A549 (cell line): ENCODE measurements around the gene LAMA1. TPM values are rescaled to one million over a fixed set of nuclear protein-coding genes. Genes with fewer than 3 reads are reported as not detected.
"Not testable (repeated sequence)": the region's sequence is repeated elsewhere in the genome, so short reads cannot be mapped to it uniquely, and the experiment has no call there.

Experiments
- ATAC-seq, 2 experiments: fragments of 200-7000 bp in 1 of 2; fragments of >200 bp in 1 of 2; cut with Nextera tagmentation in 1 of 2; cut with Tn5 transposase in 1 of 2; 3 replicates each; pipeline versions ENCODE4 v1.8.0 to v1.9.1; 2018 to 2020; ENCODE audit warnings: mild to moderate bottlenecking in 1 of 2, moderate library complexity in 1 of 2
- CTCF ChIA-PET: fragments of 300-600 bp; sonication (Branson Sonifier 250); formaldehyde crosslinking; extraction: SDS; loops from one replicate; lab custom pipeline; 2021; ENCODE audit warnings: antibody characterized with exemption, inconsistent platforms; lab: Yijun Ruan, JAX
- POLR2A ChIA-PET: fragments of 350-600 bp; formaldehyde crosslinking; extraction: SDS; loops from one replicate; lab custom pipeline; 2021; ENCODE audit warnings: antibody characterized with exemption, inconsistent platforms; lab: Yijun Ruan, JAX
- DNase-seq, 2 experiments: peaks; one replicate each; pipeline versions ENCODE4 v3.0.0 to v3.0.0-alpha.2; 2011 to 2016; ENCODE audit warnings: low read depth in 1 of 2, low spot score in 1 of 2
- FAIRE-seq: peaks from 2 replicates; lab custom pipeline; 2011; peaks lifted over from hg19 to GRCh38; lab: Jason Lieb, UNC
- H3K27ac ChIP-seq, 2 experiments: fragments of >200 bp; sonication (Bioruptor Twin); formaldehyde crosslinking; 3 replicates each; pipeline ENCODE4 v1.5.1; 2016 to 2017
- H3K4me1 ChIP-seq: fragments of >200 bp; sonication (Bioruptor Twin); formaldehyde crosslinking; 3 replicates; pipeline ENCODE4 v1.6.1; 2016
- H3K4me2 ChIP-seq: fragments of >200 bp; sonication (Bioruptor Twin); formaldehyde crosslinking; 3 replicates; pipeline ENCODE4 v1.6.1; 2016
- H3K4me3 ChIP-seq: fragments of >200 bp; sonication (Bioruptor Twin); formaldehyde crosslinking; 3 replicates; pipeline ENCODE4 v1.5.1; 2016
- H3K9me3 ChIP-seq: fragments of >200 bp; sonication (Bioruptor Twin); formaldehyde crosslinking; 3 replicates; pipeline ENCODE4 v1.6.1; 2016
- ATOH8 ChIP-seq: fragments of 250-450 bp; sonication (Bioruptor Pico); IDR thresholded peaks from 2 replicates; pipeline ENCODE4 v1.5.0; 2020; ENCODE audit warnings: low read depth, mild to moderate bottlenecking, moderate library complexity
- BCL3 ChIP-seq: fragments of >200 bp; sonication (Bioruptor Twin); formaldehyde crosslinking; IDR thresholded peaks from 3 replicates; pipeline ENCODE4 v1.6.1; 2016
- BHLHE40 ChIP-seq: IDR thresholded peaks from 2 replicates; pipeline ENCODE4 v1.6.1; 2012; ENCODE audit warnings: low read depth, low read length, inconsistent platforms
- CBX2 ChIP-seq: fragments of 200-600 bp; sonication (generic); IDR thresholded peaks from 2 replicates; pipeline ENCODE4 v1.6.1; 2016; ENCODE audit warnings: low read depth, mild to moderate bottlenecking, borderline replicate concordance
- CHD2 ChIP-seq: fragments of 150-350 bp; IDR thresholded peaks from 2 replicates; pipeline ENCODE4 v1.6.1; 2014; ENCODE audit warnings: low read length; ENCODE audit not compliant: partially characterized antibody
- CHD4 ChIP-seq: fragments of 200-600 bp; sonication (generic); IDR thresholded peaks from 2 replicates; pipeline ENCODE4 v1.6.1; 2016; ENCODE audit warnings: antibody characterized with exemption, mild to moderate bottlenecking, borderline replicate concordance
- CTCF ChIP-seq: fragments of >200 bp; sonication (Bioruptor Twin); formaldehyde crosslinking; IDR thresholded peaks from 3 replicates; pipeline ENCODE4 v1.5.1; 2016
- ELK1 ChIP-seq: fragments of 150-350 bp; IDR thresholded peaks from 2 replicates; pipeline ENCODE4 v1.6.1; 2014; ENCODE audit warnings: low read depth, mild to moderate bottlenecking, low read length
- EP300 ChIP-seq, 2 experiments: fragments of >200 bp; sonication (Bioruptor Twin); formaldehyde crosslinking; IDR thresholded peaks; 2 replicates in 1 of 2; 3 replicates in 1 of 2; pipeline ENCODE4 v1.6.1; 2016 to 2017
- FOSB ChIP-seq: fragments of 250-450 bp; sonication (Bioruptor Pico); IDR thresholded peaks from 2 replicates; pipeline ENCODE4 v1.5.0; 2020; ENCODE audit warnings: mild to moderate bottlenecking, moderate library complexity
- FOXS1 ChIP-seq: fragments of 250-450 bp; sonication (Bioruptor Pico); IDR thresholded peaks from 2 replicates; pipeline ENCODE4 v1.5.0; 2020; ENCODE audit warnings: mild to moderate bottlenecking, moderate library complexity
- GATA3 ChIP-seq: IDR thresholded peaks from 2 replicates; pipeline ENCODE4 v1.6.1; 2012; ENCODE audit warnings: borderline replicate concordance
- HES2 ChIP-seq: fragments of >200 bp; sonication (Bioruptor Twin); formaldehyde crosslinking; IDR thresholded peaks from 2 replicates; pipeline ENCODE4 v1.6.1; 2016
- JUN ChIP-seq, 2 experiments: fragments of >200 bp; sonication (Bioruptor Twin); formaldehyde crosslinking; IDR thresholded peaks; 2 replicates in 1 of 2; 3 replicates in 1 of 2; pipeline ENCODE4 v1.6.1; 2016 to 2017
- POLR2A ChIP-seq: IDR thresholded peaks from 2 replicates; pipeline ENCODE4 v1.6.1; 2012; ENCODE audit warnings: mild to moderate bottlenecking, low read length
- RAD21 ChIP-seq, 2 experiments: fragments of >200 bp in 1 of 2; sonication (Bioruptor Twin) in 1 of 2; formaldehyde crosslinking in 1 of 2; IDR thresholded peaks in 1 of 2; conservative IDR thresholded peaks in 1 of 2; 2 replicates in 1 of 2; 3 replicates in 1 of 2; pipeline ENCODE4 v1.6.1; 2012 to 2018; ENCODE audit warnings: inconsistent platforms in 1 of 2
- RCOR1 ChIP-seq: fragments of 150-350 bp; IDR thresholded peaks from 2 replicates; pipeline ENCODE4 v1.6.1; 2014; ENCODE audit warnings: antibody characterized with exemption, low read length, low read depth
- REST ChIP-seq: fragments of 200-600 bp; sonication (generic); IDR thresholded peaks from 2 replicates; pipeline ENCODE4 v1.6.1; 2016; ENCODE audit warnings: antibody characterized with exemption, mild to moderate bottlenecking, moderate library complexity
- TFCP2L1 ChIP-seq: fragments of 250-450 bp; sonication (Bioruptor Pico); IDR thresholded peaks from 2 replicates; pipeline ENCODE4 v1.5.0; 2021; ENCODE audit warnings: mild to moderate bottlenecking
- ZNF302 ChIP-seq: fragments of 250-450 bp; sonication (Bioruptor Pico); IDR thresholded peaks from 2 replicates; pipeline ENCODE4 v1.9.0; 2021; ENCODE audit warnings: inconsistent platforms, mild to moderate bottlenecking, moderate library complexity
- ZSCAN20 ChIP-seq: fragments of 250-450 bp; sonication (Bioruptor Pico); IDR thresholded peaks from 2 replicates; pipeline ENCODE4 v1.8.0; 2022; ENCODE audit warnings: mild to moderate bottlenecking, moderate library complexity
- WGBS: methylation state at CpG from one replicate; pipeline ENCODE4 v1.1.6; 2017; ENCODE audit errors: missing lambda C conversion rate; 5-methylcytosine and 5-hydroxymethylcytosine counted together
- polyA plus RNA-seq, 4 experiments: library from polyadenylated mRNA; depleted of rRNA in 3 of 4; stranded (reverse); fragments of >200 nt; fragmentation: RNase III in 1 of 4; extraction: RNeasy Plus Mini Kit Qiagen cat#74134 plus additional on column Dnase treatment in 1 of 4; gene quantifications; 2 replicates in 3 of 4; 3 replicates in 1 of 4; pipeline ENCODE4 v1.2.3, GENCODE V29; 2011 to 2017

Gene LAMA1
- polyA plus RNA-seq, 2 of the 4 experiments (the other 2 are of a cell fraction): 0.05 to 0.06 TPM

- no peak overlapping the region for H3K27ac ChIP-seq
- H3K4me2 ChIP-seq: no peak overlapping the region
- no peak for TF ChIP-seq CHD2
- no peak for TF ChIP-seq ELK1
- no peak for TF ChIP-seq CHD4
- no peak for TF ChIP-seq RCOR1
- TF ChIP-seq BCL3: no peak
- TF ChIP-seq ATOH8 (CRISPR knock-in tag): no peak
- no peak for TF ChIP-seq POLR2A
- TF ChIP-seq ZSCAN20: no peak
- TF ChIP-seq REST: no peak
- no peak for TF ChIP-seq GATA3
- no peak for TF ChIP-seq CTCF
- no peak for FAIRE-seq
- ChIA-PET CTCF (interaction anchor here (0.8 to 1.0 kb wide), 2 partner anchors 19 to 83 kb away, joined by 3 to 4 read pairs; no protein-coding TSS in a partner anchor), POLR2A (no interaction called here)
- no peak overlapping the region for H3K4me3 ChIP-seq
- H3K9me3 ChIP-seq: no peaks in the 10 kb centered on the region
- no peaks in the 10 kb centered on the region for H3K4me1 ChIP-seq
- ATAC-seq: no peak
- WGBS: 33% methylated on average over 4 of the region's 4 CpGs
- no peak for DNase-seq
Measured at GRCh38 chr18:6939972-6940371, 177.6 kb downstream of the LAMA1 start.

GRCh38 chr18:6938403-6938802, 179.2 kb downstream of the LAMA1 start:
- H3K4me3 ChIP-seq, H3K4me1 ChIP-seq, DNase-seq, CTCF ChIA-PET, H3K27ac ChIP-seq, POLR2A ChIA-PET, H3K4me2 ChIP-seq, H3K9me3 ChIP-seq, ATAC-seq, FAIRE-seq: not testable (repeated sequence)
- WGBS: 13% methylated on average over 2 of the region's 2 CpGs

- no peak for FAIRE-seq
- CTCF ChIA-PET: no interaction called here
- TF ChIP-seq HES2 (no peak), EP300 (IDR thresholded peaks at IDR 0.05) (no peak), RAD21 (conservative IDR thresholded peaks at IDR 0.05 in 1 of 2, IDR thresholded peaks at IDR 0.05 in 1 of 2) (no peak), CHD4 (no peak), REST (no peak), JUN (IDR thresholded peaks at IDR 0.05) (no peak), FOXS1 (CRISPR knock-in tag) (no peak), TFCP2L1 (CRISPR knock-in tag) (no peak), BHLHE40 (no peak), ZNF302 (CRISPR knock-in tag) (no peak), FOSB (CRISPR knock-in tag) (no peak), CBX2 (no peak), GATA3 (no peak)
Measured at GRCh38 chr18:6938003-6938402, 179.6 kb downstream of the LAMA1 start.

More at GRCh38 chr18:6938003-6938402, 179.6 kb downstream of the LAMA1 start:
- ATAC-seq: no peak
- no peak for DNase-seq
- no peak overlapping the region for H3K27ac ChIP-seq
- H3K4me3 ChIP-seq: no peak overlapping the region
- H3K9me3 ChIP-seq: no peaks in the 10 kb centered on the region
- 20% methylated on average over 7 of the region's 7 CpGs for WGBS
- no peaks in the 10 kb centered on the region for H3K4me1 ChIP-seq
- no peak overlapping the region for H3K4me2 ChIP-seq
- POLR2A ChIA-PET: no interaction called here
